ENCODE data around the gene ERC2. TPM values are rescaled to one million over a fixed set of nuclear protein-coding genes. Genes with fewer than 3 reads are reported as not detected.

Gene ERC2
- total RNA-seq, 2 donors from 2014 or later, result 1.2 TPM; not detected in 1

- Histone ChIP-seq H3K36me3 (no peaks in the 10 kb centered on the region), H3K27ac (no peak overlapping the region), H3K4me1 (ENCODE audit: control insufficient read depth in 1 of 2, low read depth in 2 of 2) (peaks cover 6 to 12% of the 10 kb centered on the region in 2 donors), H3K4me3 (no peak overlapping the region), H3K27me3 (replicated peaks; ENCODE audit: insufficient read depth) (no peaks in the 10 kb centered on the region), H3K9me3 (no peaks in the 10 kb centered on the region)
- TF ChIP-seq CTCF (IDR thresholded peaks at IDR 0.05), result no peak
- ATAC-seq (ENCODE audit: insufficient number of reproducible peaks, low FRiP score, low read depth), result no peak
- DNase-seq (ENCODE audit: low spot score), result no peak
Observed at GRCh38 chr3:56471771-56472170, 3.5 kb upstream of the ERC2 start.

DNA sequence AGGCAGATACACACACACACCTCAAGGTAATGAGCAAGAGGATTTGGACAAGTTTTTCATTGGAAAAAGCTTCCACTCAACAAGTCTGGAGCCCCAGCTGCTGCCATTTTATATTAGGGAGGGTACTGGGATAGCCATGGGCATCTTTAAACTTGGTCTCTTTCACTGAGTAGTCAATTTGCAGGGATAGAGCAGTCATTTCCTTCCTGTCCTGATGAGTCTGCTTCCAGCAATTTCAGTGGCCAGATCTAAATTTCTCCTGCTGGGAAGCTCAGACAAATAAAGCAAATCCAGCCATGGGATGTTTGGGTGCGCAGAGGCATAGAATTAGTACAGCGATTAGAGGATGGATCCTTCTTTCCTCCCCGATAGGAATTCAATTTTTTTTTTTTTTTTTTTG, 874 bp upstream of the ERC2 start:
- Histone ChIP-seq H3K9me3 (no peaks in the 10 kb centered on the region), H3K36me3 (no peaks in the 10 kb centered on the region), H3K4me1 (ENCODE audit: control insufficient read depth in 1 of 2, low read depth in 2 of 2) (peaks cover 6 to 12% of the 10 kb centered on the region in 2 donors), H3K27me3 (replicated peaks; ENCODE audit: insufficient read depth) (no peaks in the 10 kb centered on the region), H3K4me3 (no peak overlapping the region), H3K27ac (no peak overlapping the region)
- TF ChIP-seq CTCF (IDR thresholded peaks at IDR 0.05), result no peak
- DNase-seq (ENCODE audit: low spot score), result no peak
- no peak for ATAC-seq (ENCODE audit: insufficient number of reproducible peaks, low FRiP score, low read depth)

- H3K27me3 ChIP-seq (replicated peaks; ENCODE audit: insufficient read depth), result no peaks in the 10 kb centered on the region
- no peaks in the 10 kb centered on the region for H3K36me3 ChIP-seq
- no peak for ATAC-seq (ENCODE audit: insufficient number of reproducible peaks, low FRiP score, low read depth)
Observed at GRCh38 chr3:56467801-56468183, 475 bp downstream of the ERC2 start.

DNA sequence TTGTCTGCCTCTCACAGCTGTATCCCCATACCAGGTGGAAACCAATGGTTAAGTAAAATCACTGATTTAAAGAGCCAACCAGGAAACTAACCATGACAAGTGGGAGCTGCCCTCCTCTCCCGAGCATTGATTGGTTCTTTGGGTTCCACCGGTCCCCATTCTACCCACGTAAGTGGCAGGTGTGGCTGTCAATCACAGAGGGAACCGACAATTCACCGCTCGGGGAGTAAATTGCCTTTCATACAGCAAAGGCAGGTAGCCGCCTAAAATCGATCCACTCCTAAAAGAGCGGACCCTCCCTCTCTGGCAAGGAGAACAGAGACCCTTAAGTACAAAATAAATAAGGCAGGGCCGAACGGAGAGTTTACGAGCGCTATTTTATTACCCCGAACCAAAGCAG, 1.2 kb downstream of the ERC2 start:
- Histone ChIP-seq H3K36me3 (no peaks in the 10 kb centered on the region), H3K27me3 (replicated peaks; ENCODE audit: insufficient read depth) (no peaks in the 10 kb centered on the region), H3K27ac (no peak overlapping the region), H3K4me1 (ENCODE audit: control insufficient read depth in 1 of 2, low read depth in 2 of 2) (peaks cover 6 to 12% of the 10 kb centered on the region in 2 donors), H3K9me3 (no peaks in the 10 kb centered on the region), H3K4me3 (peak overlapping the region; percentile 66)
- TF ChIP-seq CTCF (IDR thresholded peaks at IDR 0.05), result no peak
- ATAC-seq (ENCODE audit: insufficient number of reproducible peaks, low FRiP score, low read depth), result no peak
- no peak for DNase-seq (ENCODE audit: low spot score)

More at GRCh38 chr3:56467801-56468183, 475 bp downstream of the ERC2 start:
- Histone ChIP-seq H3K9me3 (no peaks in the 10 kb centered on the region), H3K27ac (no peak overlapping the region), H3K4me1 (ENCODE audit: control insufficient read depth in 1 of 2, low read depth in 2 of 2) (peaks cover 6 to 12% of the 10 kb centered on the region in 2 donors), H3K4me3 (peak overlapping the region; percentile 66)
- TF ChIP-seq CTCF (IDR thresholded peaks at IDR 0.05), result no peak
- DNase-seq (ENCODE audit: low spot score), result no peak

- Histone ChIP-seq H3K27me3 (replicated peaks; ENCODE audit: insufficient read depth) (no peaks in the 10 kb centered on the region), H3K4me1 (ENCODE audit: control insufficient read depth in 1 of 2, low read depth in 2 of 2) (no peaks in the 10 kb centered on the region), H3K4me3 (no peak overlapping the region), H3K27ac (no peak overlapping the region), H3K36me3 (no peaks in the 10 kb centered on the region), H3K9me3 (no peaks in the 10 kb centered on the region)
- no peak for TF ChIP-seq CTCF (IDR thresholded peaks at IDR 0.05)
- no peak for DNase-seq (ENCODE audit: low spot score)
- ATAC-seq (ENCODE audit: insufficient number of reproducible peaks, low FRiP score, low read depth), result no peak
Observed at GRCh38 chr3:56459719-56460118, 8.5 kb downstream of the ERC2 start.
